Measurements from ENCODE around the gene TVP23A. TPM values are rescaled to one million over a fixed set of nuclear protein-coding genes. Genes with fewer than 3 reads are reported as not detected.

Gene TVP23A
- polyA plus RNA-seq, 3 donors: 0.06 to 0.17 (median 0.08) TPM

DNA sequence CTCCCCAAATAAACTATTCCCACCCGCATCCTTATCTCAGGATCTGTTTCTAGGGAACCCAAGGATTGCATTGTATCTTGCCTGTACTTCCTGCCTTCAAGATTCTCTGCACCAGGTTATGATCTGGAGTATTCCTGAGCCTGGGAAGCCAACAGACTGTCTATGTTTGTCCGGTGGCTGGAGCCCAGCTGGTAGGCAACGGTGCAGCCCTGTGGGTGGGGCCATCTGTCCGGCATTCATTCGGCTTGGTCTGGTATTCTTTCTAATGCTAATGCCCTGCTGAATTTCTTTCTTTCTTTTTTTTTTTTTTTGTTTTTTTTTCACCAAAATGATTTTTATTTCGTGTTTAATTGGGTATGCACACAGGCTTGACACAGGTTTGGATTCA is 20.7 kb upstream of the TVP23A start:
- Histone ChIP-seq H3K79me2 (ENCODE audit: insufficient read depth, low read length) (no peaks in the 10 kb centered on the region), H3K4me3 (replicated peaks in 1 of 3; ENCODE audit: low read depth in 2 of 3, low read length in 3 of 3) (no peak overlapping the region), H4K20me1 (ENCODE audit: insufficient read depth, low read length) (no peaks in the 10 kb centered on the region), H3K9me3 (replicated peaks in 1 of 2; ENCODE audit: control insufficient read depth in 1 of 2, insufficient read depth in 1 of 2, low read length in 2 of 2) (no peaks in the 10 kb centered on the region), H2AFZ (ENCODE audit: insufficient read depth, low read depth, low read length, poor library complexity, severe bottlenecking) (no peak overlapping the region), H3K4me2 (replicated peaks; ENCODE audit: extremely low read depth, low read length, poor library complexity, severe bottlenecking) (no peak overlapping the region), H3K4me1 (ENCODE audit: control insufficient read depth in 1 of 2, insufficient read depth in 2 of 2, low read length in 2 of 2) (peaks cover 23% of the 10 kb centered on the region in 2 donors), H3K9ac (ENCODE audit: insufficient read depth, low read length, poor library complexity, severe bottlenecking) (no peak overlapping the region), H3K27ac (ENCODE audit: low read depth in 1 of 2, low read length in 2 of 2) (no peak overlapping the region), H3K27me3 (ENCODE audit: control insufficient read depth in 2 of 2, insufficient read depth in 2 of 2, low read length in 2 of 2) (no peaks in the 10 kb centered on the region), H3K36me3 (replicated peaks in 1 of 2; ENCODE audit: control insufficient read depth in 1 of 2, insufficient read depth in 2 of 2, low read length in 2 of 2) (no peaks in the 10 kb centered on the region)
- H3K27ac Mint-ChIP-seq: no peak overlapping the region
- no peaks in the 10 kb centered on the region for H3K36me3 Mint-ChIP-seq
- H3K4me1 Mint-ChIP-seq: peaks cover 23% of the 10 kb centered on the region
- 91% methylated on average over 5 of the region's 6 CpGs for WGBS (ENCODE audit: insufficient coverage)
- no peak overlapping the region for H3K4me3 Mint-ChIP-seq
- peaks cover 0 to 3% (median 0%) of the 10 kb centered on the region in 7 donors for H3K9me3 Mint-ChIP-seq
- DNase-seq: no peak
- intact Hi-C loops (cut with micrococcal nuclease): no loop called here
- H3K27me3 Mint-ChIP-seq (ENCODE audit: low read depth in 3 of 3): peaks cover 0 to 5% (median 0%) of the 10 kb centered on the region in 3 donors
- no peak for TF ChIP-seq CTCF (IDR thresholded peaks at IDR 0.05)

DNA sequence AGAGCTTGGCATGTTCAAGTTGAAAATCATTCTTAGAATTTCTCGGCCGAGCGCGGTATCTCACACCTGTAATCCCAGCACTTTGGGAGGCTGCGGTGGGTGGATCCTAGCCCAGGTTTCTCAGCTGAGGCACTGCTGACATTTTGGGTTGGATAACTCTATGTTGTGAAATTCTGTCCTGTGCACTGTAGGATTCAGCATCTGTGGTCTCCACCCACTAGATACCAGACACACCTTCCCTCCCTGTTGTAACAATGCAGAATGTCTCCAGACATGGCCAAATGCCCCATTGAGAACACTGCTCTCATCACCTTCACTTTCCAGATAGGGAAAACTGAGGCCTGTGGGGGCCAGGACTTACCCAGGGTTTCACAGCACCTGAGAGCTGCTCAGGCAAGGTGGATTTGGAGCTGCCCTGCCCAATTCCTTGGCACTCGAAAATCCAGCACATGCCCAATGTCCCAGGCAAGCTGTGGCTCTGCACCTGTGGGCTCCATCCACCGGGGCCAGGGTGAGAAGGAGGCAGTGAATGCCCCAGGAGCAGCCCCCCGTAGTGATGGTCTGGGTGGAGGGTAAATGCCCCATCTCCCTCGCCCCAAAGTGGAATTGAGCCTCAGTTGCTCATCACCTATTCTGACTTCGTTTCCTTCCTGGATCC is 20.2 kb upstream of the TVP23A start:
- H3K27me3 ChIP-seq (ENCODE audit: control insufficient read depth in 2 of 2, insufficient read depth in 2 of 2, low read length in 2 of 2): no peaks in the 10 kb centered on the region
- Mint-ChIP-seq H3K27ac (no peak overlapping the region), H3K36me3 (no peaks in the 10 kb centered on the region), H3K4me1 (peaks cover 18% of the 10 kb centered on the region), H3K27me3 (ENCODE audit: low read depth in 3 of 3) (peaks cover 0 to 6% (median 0%) of the 10 kb centered on the region in 3 donors), H3K4me3 (no peak overlapping the region), H3K9me3 (peaks cover 0 to 3% (median 0%) of the 10 kb centered on the region in 7 donors)
- H3K79me2 ChIP-seq (ENCODE audit: insufficient read depth, low read length): no peaks in the 10 kb centered on the region
- H3K36me3 ChIP-seq (replicated peaks in 1 of 2; ENCODE audit: control insufficient read depth in 1 of 2, insufficient read depth in 2 of 2, low read length in 2 of 2): no peaks in the 10 kb centered on the region
- H3K9me3 ChIP-seq (replicated peaks in 1 of 2; ENCODE audit: control insufficient read depth in 1 of 2, insufficient read depth in 1 of 2, low read length in 2 of 2): no peaks in the 10 kb centered on the region
- H3K4me2 ChIP-seq (replicated peaks; ENCODE audit: extremely low read depth, low read length, poor library complexity, severe bottlenecking): no peak overlapping the region
- no peaks in the 10 kb centered on the region for H4K20me1 ChIP-seq (ENCODE audit: insufficient read depth, low read length)
- 94% methylated on average over 4 of the region's 10 CpGs for WGBS (ENCODE audit: insufficient coverage)
- H3K27ac ChIP-seq (ENCODE audit: low read depth in 1 of 2, low read length in 2 of 2): no peak overlapping the region
- TF ChIP-seq CTCF (IDR thresholded peaks at IDR 0.05): no peak
- peaks cover 17 to 18% of the 10 kb centered on the region in 2 donors for H3K4me1 ChIP-seq (ENCODE audit: control insufficient read depth in 1 of 2, insufficient read depth in 2 of 2, low read length in 2 of 2)
- H3K4me3 ChIP-seq (replicated peaks in 1 of 3; ENCODE audit: low read depth in 2 of 3, low read length in 3 of 3): no peak overlapping the region
- no peak overlapping the region for H2AFZ ChIP-seq (ENCODE audit: insufficient read depth, low read depth, low read length, poor library complexity, severe bottlenecking)
- intact Hi-C loops (cut with micrococcal nuclease): no loop called here
- no peak overlapping the region for H3K9ac ChIP-seq (ENCODE audit: insufficient read depth, low read length, poor library complexity, severe bottlenecking)
- no peak for DNase-seq
